Lower leg skin (tissue), 3 donors: Measurements from ENCODE around the gene NKD2.

Experiments
- POLR2A ChIP-seq, 2 donors: fragments of 450-650 bp; IDR thresholded peaks; one replicate each; pipeline ENCODE4 v1.6.1; 2016 to 2017; ENCODE audit warnings: antibody characterized with exemption in 2 of 2, mild to moderate bottlenecking in 1 of 2, moderate library complexity in 1 of 2
- TF ChIP-seq, protein P1 (sequence below), 3 donors: fragments of 450-650 bp; IDR thresholded peaks; one replicate each; pipeline ENCODE4 v1.5.1; 2016; ENCODE audit warnings: antibody characterized with exemption in 3 of 3, mild to moderate bottlenecking in 3 of 3, moderate library complexity in 2 of 3

DNA sequence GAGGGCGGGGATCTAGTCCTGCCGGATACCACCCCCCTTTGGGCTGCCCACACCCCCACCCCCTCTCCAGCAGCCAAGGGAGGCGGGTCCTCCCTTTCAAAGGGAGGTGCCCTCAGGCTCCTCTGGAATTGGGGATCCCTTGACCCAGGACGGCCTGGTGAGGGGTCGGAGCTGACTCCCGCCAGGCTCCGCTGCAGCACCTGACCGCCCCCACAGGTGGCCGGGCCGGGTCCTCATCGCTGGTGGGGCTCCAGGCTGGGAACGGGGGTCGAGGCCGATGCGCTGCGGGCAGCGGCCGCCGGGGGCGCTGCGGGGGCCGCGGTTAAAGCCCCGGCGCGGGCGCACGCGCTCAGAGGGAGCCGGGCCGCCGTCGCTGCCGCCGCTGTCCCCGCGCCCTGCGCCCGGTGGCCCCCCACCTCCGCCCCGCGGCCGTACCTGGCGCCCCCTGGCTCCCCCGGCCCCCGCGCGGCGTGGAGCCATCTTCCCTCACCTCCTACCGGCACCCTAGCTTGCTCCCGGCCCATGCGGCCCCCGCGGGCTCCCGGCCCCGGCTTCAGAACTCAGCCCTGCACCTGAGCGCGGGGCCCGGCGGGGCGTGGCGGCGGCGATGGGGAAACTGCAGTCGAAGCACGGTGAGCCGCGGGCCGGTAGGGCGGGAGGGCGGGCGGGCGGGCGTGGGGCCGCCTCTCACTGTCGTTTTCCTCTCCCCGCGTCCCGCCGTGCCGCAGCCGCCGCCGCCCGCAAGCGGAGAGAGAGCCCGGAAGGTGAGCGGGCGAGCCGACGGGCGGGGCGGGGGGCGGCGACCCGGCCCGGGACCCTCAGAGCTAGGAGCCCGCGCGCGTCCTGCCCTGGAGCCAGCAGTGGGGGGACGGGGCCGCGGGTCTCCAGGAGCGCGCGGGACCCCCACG, at the start of gene NKD2:
- TF ChIP-seq, protein P1, sequence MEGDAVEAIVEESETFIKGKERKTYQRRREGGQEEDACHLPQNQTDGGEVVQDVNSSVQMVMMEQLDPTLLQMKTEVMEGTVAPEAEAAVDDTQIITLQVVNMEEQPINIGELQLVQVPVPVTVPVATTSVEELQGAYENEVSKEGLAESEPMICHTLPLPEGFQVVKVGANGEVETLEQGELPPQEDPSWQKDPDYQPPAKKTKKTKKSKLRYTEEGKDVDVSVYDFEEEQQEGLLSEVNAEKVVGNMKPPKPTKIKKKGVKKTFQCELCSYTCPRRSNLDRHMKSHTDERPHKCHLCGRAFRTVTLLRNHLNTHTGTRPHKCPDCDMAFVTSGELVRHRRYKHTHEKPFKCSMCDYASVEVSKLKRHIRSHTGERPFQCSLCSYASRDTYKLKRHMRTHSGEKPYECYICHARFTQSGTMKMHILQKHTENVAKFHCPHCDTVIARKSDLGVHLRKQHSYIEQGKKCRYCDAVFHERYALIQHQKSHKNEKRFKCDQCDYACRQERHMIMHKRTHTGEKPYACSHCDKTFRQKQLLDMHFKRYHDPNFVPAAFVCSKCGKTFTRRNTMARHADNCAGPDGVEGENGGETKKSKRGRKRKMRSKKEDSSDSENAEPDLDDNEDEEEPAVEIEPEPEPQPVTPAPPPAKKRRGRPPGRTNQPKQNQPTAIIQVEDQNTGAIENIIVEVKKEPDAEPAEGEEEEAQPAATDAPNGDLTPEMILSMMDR (IDR thresholded peaks at IDR 0.05) = no peak
- no peak for TF ChIP-seq POLR2A (IDR thresholded peaks at IDR 0.05)
